GM18870 (cell line): Measurements from ENCODE around the gene CCDC192.
A peak's percentile ranks its signal among the peaks of the same experiment; 100 is the strongest.
"Not testable (repeated sequence)": the region's sequence is repeated elsewhere in the genome, so short reads cannot be mapped to it uniquely, and the experiment has no call there.

ENCODE experiments used
- ATAC-seq: cut with Tn5 transposase; IDR thresholded peaks from one replicate; pipeline ENCODE4 v1.9.1; 2021; ENCODE audit warnings: moderate library complexity; ENCODE audit not compliant: unreplicated experiment

Gene CCDC192

DNA sequence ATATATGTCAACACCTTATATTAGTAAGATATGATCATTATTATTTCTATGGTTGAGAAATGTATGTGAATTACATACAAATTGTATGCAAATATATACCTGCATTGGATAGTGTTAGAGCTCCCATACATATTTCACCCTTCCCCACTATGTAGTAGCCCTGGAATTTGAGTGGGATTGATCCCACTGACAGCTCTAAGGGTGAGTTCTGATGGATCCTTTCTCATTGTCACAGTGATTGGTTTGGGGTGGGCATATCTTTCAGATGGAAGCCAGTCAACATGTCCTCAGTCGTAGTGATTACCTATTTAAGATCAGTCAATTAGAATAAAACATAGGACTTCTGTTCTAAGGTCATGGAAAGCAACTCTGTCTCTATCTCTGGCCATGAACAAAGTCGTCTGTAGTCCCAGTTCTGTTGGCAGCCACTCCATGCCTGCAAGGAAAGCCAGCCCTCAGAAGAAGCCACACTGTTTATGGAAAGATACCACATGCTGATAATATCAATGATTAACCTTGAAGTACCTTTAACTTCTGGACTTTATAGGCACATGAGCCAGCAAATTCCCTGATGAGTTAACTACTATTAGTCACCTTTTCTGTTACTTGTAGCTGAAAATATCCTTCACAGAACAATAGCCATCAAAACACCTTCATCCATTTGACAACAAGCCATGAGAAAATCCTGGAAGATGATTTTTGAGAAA, 5.1 kb upstream of the CCDC192 start:
- ATAC-seq, result no peak

DNA sequence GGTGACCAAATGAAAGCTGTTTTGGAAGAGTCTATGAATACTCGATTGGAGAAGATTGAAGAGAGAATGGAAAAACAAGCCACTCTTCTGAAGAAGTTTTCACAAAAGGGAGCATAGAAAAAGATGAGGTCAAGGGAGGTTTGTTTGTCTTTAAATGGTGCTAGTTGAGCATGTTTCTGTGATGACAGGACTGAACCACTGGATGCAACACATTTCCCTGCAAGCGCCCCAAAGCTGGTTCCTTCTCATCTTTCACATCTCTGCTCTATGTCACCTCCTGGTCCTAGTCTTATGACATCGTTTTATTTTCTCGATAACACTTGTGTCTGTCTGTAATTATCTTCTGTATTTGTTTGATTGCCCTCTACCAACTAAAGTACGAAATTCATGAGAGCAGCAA, 3.8 kb upstream of the CCDC192 start:
- ATAC-seq, result no peak

DNA sequence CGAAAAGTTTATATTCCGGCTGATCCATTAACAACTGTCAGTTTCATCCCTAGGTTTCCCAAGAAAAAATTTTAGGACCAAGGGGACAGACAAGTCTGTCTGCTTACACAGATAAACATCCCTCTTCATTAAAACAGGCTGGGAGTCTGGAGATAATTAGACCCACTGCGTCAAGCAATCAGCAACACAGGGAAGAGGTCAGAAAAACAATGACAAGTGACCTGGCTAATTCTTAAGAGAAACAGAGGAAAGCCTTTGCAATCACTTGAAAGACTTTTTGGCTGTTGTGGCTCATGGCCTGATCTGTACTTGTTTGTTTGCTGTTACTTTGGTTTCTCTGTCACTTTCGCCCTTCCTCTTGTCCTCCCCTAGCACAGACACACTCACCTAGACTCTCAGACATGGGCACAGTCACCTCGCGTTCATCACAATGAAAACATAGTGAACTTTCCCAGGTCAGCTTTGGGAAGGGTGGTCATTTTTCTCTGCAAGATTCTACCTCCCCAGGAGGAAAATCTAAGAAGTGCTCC, 2.9 kb upstream of the CCDC192 start:
- ATAC-seq, result no peak

DNA sequence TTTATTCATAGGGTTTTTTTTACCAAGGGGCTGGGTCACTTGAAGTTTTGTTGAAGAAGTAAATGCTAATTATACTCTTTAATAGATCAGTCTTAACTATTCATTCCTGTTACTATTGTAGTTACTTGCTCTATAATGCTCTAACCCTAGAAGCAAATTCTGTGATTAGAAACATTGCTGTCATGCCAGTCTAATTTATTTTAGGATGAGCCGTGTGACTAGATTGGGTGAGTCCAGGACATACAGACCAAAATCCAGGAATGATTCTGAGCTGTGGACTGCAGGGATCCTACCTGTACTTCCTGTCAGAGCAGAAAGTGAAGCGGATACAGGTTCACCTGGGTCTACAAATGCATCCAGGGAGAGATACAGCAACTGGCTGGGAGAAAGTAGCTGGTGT, 757 bp upstream of the CCDC192 start:
- ATAC-seq, result no peak

DNA sequence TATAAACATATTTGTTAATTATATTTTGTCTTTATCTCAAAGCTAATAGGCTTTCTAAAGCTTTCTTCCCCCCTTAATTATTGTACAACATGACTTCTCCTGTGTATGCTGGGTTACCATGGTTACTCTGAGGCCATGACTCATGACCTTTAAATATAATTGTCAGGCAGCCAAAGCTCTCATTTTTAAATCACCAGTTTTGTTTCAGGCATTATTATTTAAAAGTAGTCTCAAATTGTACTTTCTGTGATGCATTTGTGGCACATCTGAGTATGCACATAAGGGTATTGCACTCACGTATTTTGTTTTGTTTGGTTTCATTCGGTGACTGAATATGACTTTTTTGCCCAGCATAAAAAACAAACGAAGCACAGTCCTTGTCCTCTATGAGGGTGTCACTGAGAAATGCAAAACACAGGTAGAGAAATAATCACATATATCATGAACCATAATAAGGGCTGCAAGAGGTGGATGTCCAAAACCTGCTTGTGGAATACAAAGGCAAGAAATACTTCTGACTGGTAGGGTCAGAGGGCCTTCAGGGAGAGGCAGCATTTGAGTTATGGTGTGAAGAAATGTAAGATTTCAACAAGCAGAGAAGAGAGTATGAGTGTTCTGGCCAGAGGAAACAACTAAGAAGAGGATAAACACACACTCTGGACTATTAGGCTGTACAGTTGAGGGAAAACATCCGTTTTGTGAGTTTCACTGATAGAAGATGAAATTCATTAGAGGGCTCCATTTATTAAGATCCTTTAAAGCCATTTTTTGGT, 2.1 kb downstream of the CCDC192 start:
- no peak for ATAC-seq

DNA sequence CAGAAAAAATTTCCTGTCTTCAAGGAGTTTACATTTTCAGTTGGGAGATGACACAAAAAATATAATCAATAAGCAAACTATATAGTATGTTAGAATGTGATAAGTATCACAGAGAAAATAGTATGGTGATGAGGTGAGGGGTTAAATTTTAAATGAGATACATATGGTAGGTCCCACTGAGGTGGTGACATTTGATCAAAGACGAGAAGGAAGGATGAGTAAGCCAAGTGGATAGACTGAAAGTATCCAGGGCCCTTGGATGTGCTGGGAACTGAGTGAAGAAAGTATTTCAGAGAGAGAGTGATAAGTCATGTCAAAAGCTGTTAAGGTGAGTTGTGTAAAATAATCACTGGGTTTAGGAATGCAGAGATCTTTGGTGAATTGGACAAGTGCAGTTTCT, 3.5 kb downstream of the CCDC192 start:
- ATAC-seq, result no peak

DNA sequence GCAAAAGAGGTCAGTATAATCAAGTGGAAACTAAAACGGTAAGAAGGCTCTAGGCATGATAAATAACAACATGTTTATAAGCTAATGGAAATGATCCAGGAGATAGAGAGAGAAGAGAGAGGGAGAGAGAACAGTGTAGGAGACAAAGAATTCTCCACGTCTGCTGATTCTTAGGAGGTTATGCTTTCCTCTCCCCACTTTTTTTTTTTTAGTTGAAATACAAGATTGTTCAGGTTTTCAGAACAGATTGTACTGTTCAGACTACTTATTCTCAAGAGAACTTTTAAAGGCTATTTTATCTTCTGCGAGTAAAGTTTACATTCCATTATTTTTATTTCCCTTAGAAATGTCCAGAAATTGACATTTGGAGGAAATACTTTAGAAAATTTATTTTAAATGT, 4.0 kb downstream of the CCDC192 start:
- ATAC-seq, result no peak

DNA sequence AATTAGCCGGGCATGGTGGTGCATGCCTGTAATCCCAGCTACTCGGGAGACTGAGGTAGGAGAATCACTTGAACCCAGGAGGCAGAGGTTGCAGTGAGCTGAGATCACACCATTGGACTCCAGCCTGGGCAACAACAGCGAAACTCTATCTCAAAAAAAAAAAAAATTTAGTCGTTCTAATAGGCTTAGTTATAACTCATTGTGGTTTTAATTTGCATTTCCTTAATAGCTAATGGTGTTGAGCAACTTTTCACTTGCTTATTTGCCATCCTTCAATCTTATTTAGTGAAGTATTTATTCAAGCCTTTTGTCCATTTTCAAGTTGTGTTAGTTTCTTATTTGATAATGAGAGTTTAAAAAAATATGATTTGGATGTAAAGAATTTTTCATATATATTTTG, 9.9 kb downstream of the CCDC192 start:
- peak; percentile 69 for ATAC-seq

DNA sequence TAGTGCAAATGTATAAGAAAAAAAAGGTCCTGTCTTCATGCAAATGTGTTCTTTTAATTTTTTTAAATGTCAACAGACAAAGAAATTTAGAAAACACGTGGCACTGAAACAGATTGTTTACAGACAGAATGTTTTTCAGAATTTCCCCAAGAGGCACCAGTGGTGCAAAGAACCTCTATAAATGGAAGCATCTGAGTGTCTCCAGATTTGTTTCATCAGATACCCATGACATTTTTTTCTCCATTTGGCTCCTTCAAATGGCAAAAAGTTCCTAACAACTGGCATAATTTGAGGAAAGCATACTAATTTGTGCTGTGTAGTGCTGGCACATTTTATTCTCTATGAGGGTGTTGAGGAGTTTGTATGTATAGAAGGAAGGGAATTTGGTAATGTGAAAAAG, 15.0 kb downstream of the CCDC192 start:
- no peak for ATAC-seq

DNA sequence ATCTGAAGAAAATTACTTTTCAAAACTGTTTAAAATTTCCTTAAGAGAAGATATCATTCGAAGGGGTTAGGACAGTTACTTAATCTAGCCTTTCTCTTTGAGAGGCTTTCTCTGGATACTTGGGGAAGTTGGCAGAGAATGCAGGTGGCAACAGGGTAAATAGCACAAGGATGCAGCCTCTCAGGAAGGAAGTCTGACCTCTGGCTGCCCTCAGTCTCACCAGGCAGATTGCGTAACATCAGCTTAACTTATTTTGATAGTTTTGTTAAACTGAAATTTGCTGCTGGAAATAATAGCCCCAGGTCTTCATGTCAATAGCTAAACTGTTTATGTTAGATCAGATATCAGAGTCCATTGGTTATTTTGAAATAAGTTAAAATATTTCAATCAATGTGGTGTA, 20.4 kb downstream of the CCDC192 start:
- no peak for ATAC-seq

DNA sequence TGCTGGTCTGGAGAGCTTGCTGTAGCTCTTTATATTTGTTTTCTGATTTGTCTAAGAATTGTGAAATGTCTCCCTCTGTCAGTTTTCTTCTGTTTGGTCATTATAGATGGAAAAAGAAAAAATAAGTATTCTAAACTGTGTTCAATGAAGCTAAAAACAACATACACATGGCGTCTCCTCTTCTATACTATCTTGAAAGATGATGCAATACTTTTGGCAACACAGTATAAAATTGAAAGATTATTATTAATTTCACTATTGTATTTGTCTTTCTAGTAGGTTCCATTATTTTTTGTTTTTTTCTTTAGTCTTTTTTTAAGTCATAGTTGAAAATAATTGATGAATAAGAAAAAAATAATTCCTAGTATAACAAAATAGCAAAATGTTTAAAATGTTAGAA, 22.5 kb downstream of the CCDC192 start:
- no peak for ATAC-seq

DNA sequence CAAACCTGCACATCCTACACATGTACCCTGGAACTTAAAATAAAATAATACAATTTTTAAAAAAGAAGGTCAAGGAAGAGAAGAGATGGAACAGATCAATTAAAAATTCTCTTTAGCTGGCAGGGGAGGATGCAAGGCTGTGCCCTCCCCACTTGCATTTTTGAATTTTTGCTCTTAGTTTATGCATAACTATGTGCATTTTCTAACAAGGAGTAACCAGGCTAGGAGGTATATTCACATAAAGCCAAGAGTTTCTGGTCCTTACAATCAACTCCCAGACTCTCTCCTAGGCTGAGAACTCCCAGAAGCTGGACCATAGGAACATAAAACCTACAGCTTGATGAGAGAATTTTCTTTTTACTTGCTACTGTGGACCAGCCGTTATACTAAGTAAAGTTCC, 29.8 kb downstream of the CCDC192 start:
- no peak for ATAC-seq

DNA sequence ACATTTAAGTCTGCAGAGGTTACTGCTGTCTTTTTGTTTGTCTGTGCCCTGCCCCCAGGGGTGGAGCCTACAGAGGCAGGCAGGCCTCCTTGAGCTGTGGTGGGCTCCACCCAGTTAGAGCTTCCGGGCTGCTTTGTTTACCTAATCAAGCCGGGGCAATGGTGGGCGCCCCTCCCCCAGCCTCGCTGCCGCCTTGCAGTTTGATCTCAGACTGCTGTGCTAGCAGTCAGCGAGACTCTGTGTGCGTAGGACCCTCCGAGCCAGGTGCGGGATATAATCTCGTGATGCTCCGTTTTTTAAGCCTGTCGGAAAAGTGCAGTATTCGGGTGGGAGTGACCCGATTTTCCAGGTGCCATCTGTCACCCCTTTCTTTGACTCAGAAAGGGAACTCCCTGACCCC, 36.2 kb downstream of the CCDC192 start:
- ATAC-seq, result not testable (repeated sequence)

DNA sequence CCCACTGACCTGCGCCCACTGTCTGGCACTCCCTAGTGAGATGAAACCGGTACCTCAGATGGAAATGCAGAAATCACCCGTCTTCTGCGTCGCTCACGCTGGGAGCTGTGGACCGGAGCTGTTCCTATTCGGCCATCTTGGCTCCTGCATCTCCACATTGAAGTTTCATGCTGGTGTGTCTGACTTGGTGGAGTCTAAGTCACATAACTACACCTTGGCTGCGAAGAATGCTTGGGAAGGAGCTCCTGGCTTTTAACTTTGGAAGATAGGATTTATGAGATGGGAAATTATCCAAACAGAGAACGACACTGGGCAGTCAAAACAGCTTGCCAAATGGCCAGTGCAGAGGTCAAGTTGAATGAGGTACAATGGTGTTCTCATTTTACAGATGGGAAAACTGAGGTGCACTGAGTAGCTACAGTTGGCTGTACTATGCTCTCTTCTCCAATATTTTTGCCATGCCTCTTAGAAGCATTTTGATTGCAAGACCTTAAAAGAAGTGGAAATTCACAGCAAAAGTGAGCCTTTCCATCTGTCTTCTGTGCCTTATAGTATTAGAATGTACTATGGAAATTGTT, 36.7 kb downstream of the CCDC192 start:
- ATAC-seq, result no peak

DNA sequence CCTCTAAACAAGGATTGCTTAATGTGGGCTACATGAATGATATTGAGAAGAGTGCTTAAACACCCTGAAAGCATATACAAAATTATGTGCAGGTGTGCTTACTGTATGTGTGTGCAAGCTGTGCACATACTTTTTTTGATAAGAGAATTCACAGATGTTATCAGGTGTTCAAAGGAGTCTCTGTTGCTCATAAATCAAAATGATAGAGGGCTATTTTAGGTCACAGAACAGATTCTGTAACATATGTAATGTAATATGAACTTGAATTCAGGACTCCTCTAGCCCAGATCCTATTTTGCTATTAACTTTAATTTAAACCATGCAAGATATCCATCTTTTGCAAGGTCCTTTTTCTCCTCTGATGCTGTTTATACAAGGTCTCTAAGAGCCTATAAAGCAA, 38.2 kb downstream of the CCDC192 start:
- no peak for ATAC-seq

DNA sequence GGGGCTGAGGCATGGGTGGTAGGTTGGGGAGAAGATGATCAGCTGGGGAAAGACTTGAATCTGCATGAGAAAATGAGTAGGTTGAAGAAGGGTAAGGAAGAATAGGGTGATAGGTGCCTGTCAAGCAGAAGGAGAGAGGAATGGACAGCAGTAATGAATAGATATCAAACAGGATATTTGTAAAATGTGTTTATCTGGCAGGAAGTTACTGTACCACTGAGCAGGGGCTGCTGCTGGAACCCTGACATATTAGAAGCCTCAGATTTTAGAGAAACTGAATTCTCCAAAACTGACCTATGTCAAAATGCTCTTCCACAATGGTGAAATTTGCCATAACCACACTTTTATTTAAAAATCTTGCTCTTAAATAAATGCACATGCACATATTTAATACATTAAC, 41.0 kb downstream of the CCDC192 start:
- no peak for ATAC-seq

DNA sequence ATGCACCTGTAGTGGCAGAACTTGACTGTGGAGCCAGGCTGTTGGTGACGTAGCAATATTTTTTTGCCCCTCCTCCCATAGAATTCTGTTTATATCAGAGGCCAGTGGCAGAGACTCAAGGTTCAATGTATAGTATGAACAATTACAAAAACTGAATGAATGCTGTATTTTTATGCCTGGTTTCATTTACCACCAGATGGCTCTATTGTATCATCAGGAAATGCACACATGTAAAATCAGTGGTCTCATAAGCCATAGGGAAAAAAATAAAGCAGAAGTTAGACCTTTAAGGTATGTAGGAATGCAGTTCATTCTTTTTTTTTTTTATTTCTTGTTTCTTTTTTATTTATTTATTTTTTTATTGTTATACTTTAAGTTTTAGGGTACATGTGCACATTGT, 43.6 kb downstream of the CCDC192 start:
- no peak for ATAC-seq

DNA sequence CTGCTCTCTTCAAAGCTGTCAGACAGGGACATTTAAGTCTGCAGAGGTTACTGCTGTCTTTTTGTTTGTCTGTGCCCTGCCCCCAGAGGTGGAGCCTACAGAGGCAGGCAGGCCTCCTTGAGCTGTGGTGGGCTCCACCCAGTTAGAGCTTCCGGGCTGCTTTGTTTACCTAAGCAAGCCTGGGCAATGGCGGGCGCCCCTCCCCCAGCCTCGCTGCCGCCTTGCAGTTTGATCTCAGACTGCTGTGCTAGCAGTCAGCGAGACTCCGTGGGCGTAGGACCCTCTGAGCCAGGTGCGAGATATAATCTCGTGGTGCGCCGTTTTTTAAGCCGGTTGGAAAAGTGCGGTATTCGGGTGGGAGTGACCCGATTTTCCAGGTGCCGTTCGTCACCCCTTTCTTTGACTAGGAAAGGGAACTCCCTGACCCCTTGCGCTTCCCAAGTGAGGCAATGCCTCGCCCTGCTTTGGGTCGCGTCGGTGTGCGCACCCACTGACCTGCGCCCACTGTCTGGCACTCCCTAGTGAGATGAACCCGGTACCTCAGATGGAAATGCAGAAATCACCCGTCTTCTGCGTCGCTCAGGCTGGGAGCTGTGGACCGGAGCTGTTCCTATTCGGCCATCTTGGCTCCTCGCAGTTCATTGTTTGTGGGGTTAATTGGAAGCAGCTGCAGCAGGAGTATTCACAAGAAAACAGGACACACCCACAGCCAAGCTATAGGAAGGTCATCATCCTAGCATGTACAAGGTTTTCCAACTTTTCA, 49.5 kb downstream of the CCDC192 start:
- not testable (repeated sequence) for ATAC-seq

DNA sequence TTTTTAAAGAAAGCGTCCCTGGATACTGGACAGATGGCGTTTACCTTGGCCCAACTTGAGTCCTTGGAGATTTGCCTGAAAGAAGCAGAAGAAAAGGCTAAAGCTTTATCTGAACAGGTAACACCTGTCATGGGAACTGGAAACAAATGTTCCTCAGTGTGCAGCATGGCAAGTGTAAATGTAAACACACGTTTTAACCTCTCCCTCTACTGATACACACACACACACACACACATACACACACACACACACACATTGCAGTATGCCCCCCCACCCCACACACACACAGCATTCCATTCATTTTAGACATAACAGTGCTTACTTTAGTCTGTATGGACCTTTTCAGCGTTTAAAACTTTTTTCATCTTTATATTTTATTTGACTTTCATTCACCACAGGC, 51.1 kb downstream of the CCDC192 start:
- no peak for ATAC-seq

DNA sequence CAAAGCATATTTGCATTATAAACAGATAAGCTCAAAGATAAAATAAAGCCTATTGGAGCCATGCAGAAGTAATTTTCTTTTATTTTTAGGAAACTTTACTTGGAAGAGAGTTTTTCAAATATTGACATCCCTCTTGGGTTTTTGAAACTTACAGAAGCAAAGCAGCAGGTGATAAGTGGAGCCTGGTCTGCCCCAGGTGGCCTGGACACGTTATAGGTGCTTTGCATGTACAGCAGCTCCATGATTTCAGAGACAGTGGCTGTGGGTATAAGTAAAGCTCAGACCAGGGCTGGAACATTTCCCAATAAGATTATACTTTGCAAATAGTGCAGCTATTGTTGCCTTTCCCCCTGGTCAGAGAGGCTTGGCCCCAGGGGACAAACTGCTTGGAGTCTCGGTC, 51.5 kb downstream of the CCDC192 start:
- ATAC-seq, result no peak

DNA sequence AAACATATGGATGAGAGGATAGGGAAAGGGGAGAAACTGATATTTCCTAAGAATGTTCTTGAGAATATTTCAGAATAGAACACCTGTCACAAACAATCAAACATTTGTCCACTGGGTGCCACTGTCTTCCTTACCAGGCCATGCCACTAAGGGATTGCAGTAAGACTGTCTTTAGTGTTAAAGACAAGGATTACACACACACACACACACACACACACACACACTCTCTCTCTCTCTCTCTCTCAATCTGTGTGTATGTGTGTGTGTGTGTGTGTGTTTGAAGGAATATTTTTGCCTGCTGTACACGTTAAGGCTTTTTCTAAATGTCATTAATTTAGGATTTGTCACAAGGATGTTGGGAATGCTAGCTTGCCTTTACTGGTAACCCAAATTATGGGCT, 54.4 kb downstream of the CCDC192 start:
- ATAC-seq, result peak; percentile 68
